Fibroblast of pulmonary artery (primary cell): ENCODE results near the gene JSRP1.

ENCODE experiments used
- DNase-seq: peaks from one replicate; pipeline ENCODE4 v3.0.0-alpha.2; 2010; ENCODE audit warnings: low read depth
- H3K4me3 ChIP-seq: replicated peaks from 2 replicates; pipeline ENCODE4 v1.5.1; 2011; ENCODE audit warnings: low read depth, mild to moderate bottlenecking, control low read depth, low read length, moderate library complexity
- CTCF ChIP-seq: IDR thresholded peaks from 2 replicates; pipeline ENCODE4 v1.5.1; 2011; ENCODE audit warnings: mild to moderate bottlenecking, control low read depth, low read length, inconsistent platforms; ENCODE audit errors: missing control alignments

Gene JSRP1

DNA sequence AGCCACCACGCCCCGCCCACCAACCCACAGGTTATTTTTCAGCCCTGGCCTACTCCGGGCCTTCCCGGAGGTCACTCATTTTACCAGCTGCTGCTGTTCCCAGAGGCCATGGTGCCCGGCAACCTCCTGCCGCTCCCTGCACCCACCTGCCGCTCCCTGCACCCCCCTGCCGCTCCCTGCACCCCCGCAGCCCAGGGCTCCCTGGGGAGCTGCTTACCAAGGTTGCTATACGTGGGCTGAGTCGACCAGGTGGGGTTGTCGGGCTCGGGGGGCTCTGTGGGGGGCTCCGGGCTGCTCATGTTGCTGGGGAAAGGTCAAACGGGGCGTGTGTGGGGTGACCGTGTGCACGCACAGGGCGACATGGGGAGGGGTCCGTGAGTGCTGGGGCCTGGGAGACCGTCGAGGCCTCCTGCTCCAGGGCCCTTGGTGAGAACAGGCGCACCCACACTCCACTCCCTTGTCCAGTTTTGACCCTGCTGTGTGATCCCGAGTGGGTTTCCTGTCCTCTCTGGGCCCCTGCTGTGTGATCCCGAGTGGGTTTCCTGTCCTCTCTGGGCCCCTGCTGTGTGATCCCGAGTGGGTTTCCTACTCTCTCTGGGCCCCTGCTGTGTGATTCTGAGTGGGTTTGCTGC, 24.5 kb upstream of the JSRP1 start:
- TF ChIP-seq CTCF = no peak
- no peak for DNase-seq

GRCh38 chr19:2278459-2279158, 22.4 kb upstream of the JSRP1 start:
- no peak overlapping the region for H3K4me3 ChIP-seq
- TF ChIP-seq CTCF = no peak
- no peak for DNase-seq

More for the DNA sequence above, 24.5 kb upstream of the JSRP1 start:
- H3K4me3 ChIP-seq = no peak overlapping the region

- H3K4me3 ChIP-seq = no peak overlapping the region
- no peak for DNase-seq
- no peak for TF ChIP-seq CTCF
Observed at GRCh38 chr19:2277138-2277537, 20.9 kb upstream of the JSRP1 start.

DNA sequence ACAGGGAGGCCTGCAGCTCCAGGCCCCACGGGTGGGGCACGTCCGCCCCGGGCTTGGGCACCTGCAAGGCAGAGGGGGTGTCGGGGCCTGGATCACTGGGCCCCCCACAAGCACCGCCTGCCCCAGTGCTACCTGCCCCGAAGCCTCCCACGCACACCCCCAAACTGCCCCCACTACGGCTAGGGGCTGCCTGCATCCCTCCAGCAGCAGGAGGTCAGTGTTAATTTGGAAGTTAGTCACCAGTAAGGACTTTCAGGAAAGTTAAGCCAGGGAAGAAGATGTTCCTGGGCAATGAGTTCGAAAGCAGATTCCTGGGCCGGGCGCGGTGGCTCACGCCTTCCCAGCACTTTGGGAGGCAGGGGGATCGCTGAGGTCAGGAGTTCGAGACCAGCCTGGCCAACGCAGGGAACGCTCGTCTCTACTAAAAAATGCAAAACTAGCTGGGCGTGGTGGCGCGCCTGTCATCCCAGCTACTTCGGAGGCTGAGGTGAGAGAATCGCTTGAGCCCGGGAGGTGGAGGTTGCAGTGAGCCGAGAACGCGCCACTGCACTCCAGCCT, 20.3 kb upstream of the JSRP1 start:
- DNase-seq = no peak
- H3K4me3 ChIP-seq = no peak overlapping the region
- TF ChIP-seq CTCF = no peak

- no peak for TF ChIP-seq CTCF
- DNase-seq = no peak
- H3K4me3 ChIP-seq = no peak overlapping the region
Observed at GRCh38 chr19:2275588-2276428, 19.6 kb upstream of the JSRP1 start.

DNA sequence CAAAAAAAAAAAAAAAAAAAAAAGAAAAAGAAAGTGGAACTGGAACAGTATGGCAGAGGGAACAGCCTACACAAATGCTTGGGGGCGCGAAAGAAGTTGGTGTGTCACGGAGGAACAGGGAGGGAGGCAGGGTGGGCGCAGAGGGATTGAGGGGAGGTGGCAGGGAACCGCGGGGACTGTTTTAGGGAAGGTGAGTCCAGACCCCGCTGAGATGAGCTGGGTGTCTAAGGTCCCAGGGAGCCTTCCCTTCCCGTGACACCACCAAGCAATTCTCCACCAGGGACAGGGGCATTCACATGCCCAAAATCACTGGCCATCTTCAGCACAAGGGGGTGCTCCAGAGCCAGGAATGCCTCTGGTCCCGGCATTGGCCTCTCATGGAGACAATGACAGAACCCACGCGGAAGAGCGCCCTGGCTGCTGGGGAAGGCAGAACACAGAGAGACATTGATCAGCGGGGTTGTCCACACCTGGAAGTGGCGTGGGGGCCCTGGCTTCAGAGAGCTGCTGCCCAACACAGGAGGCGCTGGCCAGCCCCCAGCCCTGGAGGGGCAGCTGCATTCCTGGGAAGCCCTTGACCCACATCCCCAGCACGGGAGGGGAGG, 18.8 kb upstream of the JSRP1 start:
- peak; percentile 76 for DNase-seq
- TF ChIP-seq CTCF = peak; percentile 65
- no peak overlapping the region for H3K4me3 ChIP-seq
